Activated CD8-positive, alpha-beta memory T cell treated with anti-CD3 and anti-CD28 coated beads for 4 hours (primary cell): ENCODE results near the gene ALDH9A1.

Source experiments
- DNase-seq, 2 donors: peaks; one replicate each; pipeline ENCODE4 v3.0.0-alpha.2; 2020; ENCODE audit warnings: low read depth in 2 of 2

The ALDH9A1 gene

GRCh38 chr1:165623624-165624023 is 74.7 kb downstream of the ALDH9A1 start:
- DNase-seq, result no peak

- no peak for DNase-seq
Measured at GRCh38 chr1:165619647-165620151, 78.7 kb downstream of the ALDH9A1 start.

GRCh38 chr1:165616987-165617546 is 81.3 kb downstream of the ALDH9A1 start:
- no peak for DNase-seq

- no peak for DNase-seq
Measured at GRCh38 chr1:165616054-165616612, 82.2 kb downstream of the ALDH9A1 start.
